ENCODE measurements around the gene ERGIC1. TPM values are rescaled to one million over a fixed set of nuclear protein-coding genes. Genes with fewer than 3 reads are reported as not detected.
A peak's percentile ranks its signal among the peaks of the same experiment; 100 is the strongest.

The ERGIC1 gene
- total RNA-seq, 1 donor from 2014 or later, result 76.9 TPM

- intact Hi-C loops (cut with DNase I), result no loop called here
These were observed 71.5 kb downstream of the ERGIC1 start for GRCh38 chr5:172905346-172906140.

GRCh38 chr5:172906436-172906835 lies 72.4 kb downstream of the ERGIC1 start:
- intact Hi-C loops (cut with DNase I), result no loop called here
- DNase-seq (ENCODE audit: low spot score), result no peak

More at GRCh38 chr5:172905346-172906140, 71.5 kb downstream of the ERGIC1 start:
- no peak for DNase-seq (ENCODE audit: low spot score)

- no peak for DNase-seq (ENCODE audit: low spot score)
- intact Hi-C loops (cut with DNase I), result no loop called here
These were observed 72.8 kb downstream of the ERGIC1 start for GRCh38 chr5:172906888-172907287.

GRCh38 chr5:172907657-172908056 lies 73.6 kb downstream of the ERGIC1 start:
- intact Hi-C loops (cut with DNase I), result no loop called here
- no peak for DNase-seq (ENCODE audit: low spot score)

GRCh38 chr5:172908662-172909061 lies 74.6 kb downstream of the ERGIC1 start:
- intact Hi-C loops (cut with DNase I), result no loop called here
- DNase-seq (ENCODE audit: low spot score), result no peak

- DNase-seq (ENCODE audit: low spot score), result no peak
- intact Hi-C loops (cut with DNase I), result no loop called here
These were observed 76.0 kb downstream of the ERGIC1 start for GRCh38 chr5:172909931-172910502.

- DNase-seq (ENCODE audit: low spot score), result peak; percentile 84
- intact Hi-C loops (cut with DNase I), result no loop called here
These were observed 77.0 kb downstream of the ERGIC1 start for GRCh38 chr5:172910828-172911627.

GRCh38 chr5:172911628-172911880 lies 77.5 kb downstream of the ERGIC1 start:
- intact Hi-C loops (cut with DNase I), result no loop called here
- no peak for DNase-seq (ENCODE audit: low spot score)

GRCh38 chr5:172911976-172912375 lies 77.9 kb downstream of the ERGIC1 start:
- intact Hi-C loops (cut with DNase I), result no loop called here
- no peak for DNase-seq (ENCODE audit: low spot score)

- no peak for DNase-seq (ENCODE audit: low spot score)
- intact Hi-C loops (cut with DNase I), result no loop called here
These were observed 79.2 kb downstream of the ERGIC1 start for GRCh38 chr5:172913117-172913850.

- no peak for DNase-seq (ENCODE audit: low spot score)
- intact Hi-C loops (cut with DNase I), result no loop called here
These were observed 81.5 kb downstream of the ERGIC1 start for GRCh38 chr5:172915514-172915913.

GRCh38 chr5:172918421-172919371 lies 84.6 kb downstream of the ERGIC1 start:
- DNase-seq (ENCODE audit: low spot score), result no peak
- intact Hi-C loops (cut with DNase I), result no loop called here

- intact Hi-C loops (cut with DNase I), result no loop called here
- DNase-seq (ENCODE audit: low spot score), result no peak
These were observed 85.7 kb downstream of the ERGIC1 start for GRCh38 chr5:172919525-172920446.

GRCh38 chr5:172920447-172920849 lies 86.4 kb downstream of the ERGIC1 start:
- intact Hi-C loops (cut with DNase I), result no loop called here

GRCh38 chr5:172920995-172921394 lies 86.9 kb downstream of the ERGIC1 start:
- no peak for DNase-seq (ENCODE audit: low spot score)
- intact Hi-C loops (cut with DNase I), result no loop called here

More at GRCh38 chr5:172920447-172920849, 86.4 kb downstream of the ERGIC1 start:
- DNase-seq (ENCODE audit: low spot score), result no peak

GRCh38 chr5:172921906-172922305 lies 87.9 kb downstream of the ERGIC1 start:
- DNase-seq (ENCODE audit: low spot score), result no peak
- intact Hi-C loops (cut with DNase I), result no loop called here

GRCh38 chr5:172923539-172923938 lies 89.5 kb downstream of the ERGIC1 start:
- no peak for DNase-seq (ENCODE audit: low spot score)
- intact Hi-C loops (cut with DNase I), result no loop called here

All from cardiac septum (tissue), 1 donor.